B cell (primary cell): ENCODE data around the gene ATXN1. TPM values are rescaled to one million over a fixed set of nuclear protein-coding genes. Genes with fewer than 3 reads are reported as not detected.

Source experiments
- ATAC-seq: fragments of 200-7000 bp; cut with Tn5 transposase; one replicate; pipeline ENCODE4 v1.10.0; 2021; ENCODE audit warnings: low read depth, mild to moderate bottlenecking, moderate number of reproducible peaks, moderate library complexity
- CTCF ChIA-PET: fragments of 350-600 bp; sonication (Branson Sonifier 250); formaldehyde crosslinking; loops from one replicate; lab custom pipeline; 2021; ENCODE audit warnings: antibody characterized with exemption, inconsistent platforms; lab: Charles Lee
- POLR2A ChIA-PET: fragments of 350-600 bp; sonication (Branson Sonifier 250); formaldehyde crosslinking; loops from one replicate; lab custom pipeline; 2021; ENCODE audit warnings: antibody characterized with exemption; lab: Charles Lee
- DNase-seq: peaks from one replicate; pipeline ENCODE4 v3.0.0; 2013
- H2AFZ ChIP-seq: 2 replicates; pipeline ENCODE4 v1.6.1; 2012; ENCODE audit warnings: mild to moderate bottlenecking, low read depth, low read length; ENCODE audit not compliant: insufficient read depth, poor library complexity, severe bottlenecking
- H3K27ac ChIP-seq, 2 donors: 1 replicate in 1 of 2; 2 replicates in 1 of 2; pipeline ENCODE4 v1.5.1; 2012 to 2013; ENCODE audit warnings: low read length in 2 of 2, mild to moderate bottlenecking in 2 of 2, moderate library complexity in 1 of 2
- H3K27me3 ChIP-seq, 4 experiments: fragments of 200-600 bp in 1 of 4; sonication (generic) in 1 of 4; replicated peaks in 1 of 4; 1 replicate in 2 of 4; 2 replicates in 2 of 4; pipeline versions ENCODE4 v1.6.1 to v1.7.0; 2013 to 2016; ENCODE audit warnings: low read length in 3 of 4, mild to moderate bottlenecking in 2 of 4, mixed read lengths in 1 of 4, moderate library complexity in 1 of 4; ENCODE audit not compliant: insufficient read depth in 4 of 4, control insufficient read depth in 3 of 4; ENCODE audit errors: control extremely low read depth in 1 of 4
- H3K36me3 ChIP-seq, 2 experiments: replicated peaks in 1 of 2; 1 replicate in 1 of 2; 2 replicates in 1 of 2; pipeline versions ENCODE4 v1.6.1 to v1.7.1; 2013; ENCODE audit warnings: low read length in 1 of 2; ENCODE audit not compliant: insufficient read depth in 2 of 2, control insufficient read depth in 1 of 2; ENCODE audit errors: control extremely low read depth in 1 of 2, extremely low read depth in 1 of 2
- H3K4me1 ChIP-seq, 2 donors: fragments of 200-600 bp in 1 of 2; sonication (generic) in 1 of 2; 1 replicate in 1 of 2; 2 replicates in 1 of 2; pipeline versions ENCODE4 v1.5.1 to v1.6.1; 2013 to 2017; ENCODE audit warnings: low read length in 2 of 2; ENCODE audit not compliant: control insufficient read depth in 2 of 2, insufficient read depth in 2 of 2
- H3K4me2 ChIP-seq: replicated peaks from 2 replicates; pipeline ENCODE3; 2012; ENCODE audit warnings: mild to moderate bottlenecking, low read depth, low read length; ENCODE audit not compliant: poor library complexity, severe bottlenecking
- H3K4me3 ChIP-seq, 5 experiments: fragments of 200-600 bp in 1 of 5; sonication (generic) in 1 of 5; 1 replicate in 3 of 5; 2 replicates in 2 of 5; pipeline versions ENCODE4 v1.5.1 to v1.7.0; 2011 to 2016; ENCODE audit warnings: low read length in 4 of 5, mild to moderate bottlenecking in 4 of 5, low read depth in 2 of 5, control low read depth in 1 of 5, moderate library complexity in 1 of 5; ENCODE audit not compliant: insufficient read depth in 1 of 5; ENCODE audit errors: control extremely low read depth in 1 of 5, extremely low read depth in 1 of 5
- H3K79me2 ChIP-seq: fragments of 200-600 bp; sonication (generic); one replicate; pipeline ENCODE4 v1.6.0; 2016; ENCODE audit warnings: low read length; ENCODE audit not compliant: control insufficient read depth, insufficient read depth
- H3K9ac ChIP-seq: fragments of 200-600 bp; sonication (generic); 2 replicates; pipeline ENCODE4 v1.6.1; 2017; ENCODE audit warnings: mild to moderate bottlenecking, low read length, moderate library complexity
- H3K9me3 ChIP-seq, 3 donors: one replicate each; pipeline versions ENCODE4 v1.6.1 to v1.7.1; 2013; ENCODE audit warnings: low read length in 2 of 3; ENCODE audit not compliant: control insufficient read depth in 2 of 3, insufficient read depth in 1 of 3; ENCODE audit errors: control extremely low read depth in 1 of 3
- H4K20me1 ChIP-seq: 2 replicates; pipeline ENCODE4 v1.6.0; 2012; ENCODE audit warnings: mild to moderate bottlenecking, low read length; ENCODE audit not compliant: insufficient read depth, control insufficient read depth, poor library complexity, severe bottlenecking
- H3K27ac Mint-ChIP-seq: one replicate; pipeline ENCODE4 v1.8.0; 2021; ENCODE audit warnings: mixed read lengths
- H3K27me3 Mint-ChIP-seq: one replicate; pipeline ENCODE4 v1.8.0; 2021; ENCODE audit warnings: mixed read lengths
- H3K4me1 Mint-ChIP-seq: one replicate; pipeline ENCODE4 v1.8.0; 2021; ENCODE audit warnings: mixed read lengths
- H3K4me3 Mint-ChIP-seq: one replicate; pipeline ENCODE4 v1.8.0; 2021; ENCODE audit warnings: mixed read lengths
- H3K9me3 Mint-ChIP-seq: one replicate; pipeline ENCODE4 v1.8.0; 2022; ENCODE audit warnings: mixed read lengths; ENCODE audit not compliant: insufficient read depth
- EZH2 ChIP-seq: IDR thresholded peaks from 2 replicates; pipeline ENCODE4 v1.6.1; 2012; ENCODE audit warnings: borderline replicate concordance, low read depth, mild to moderate bottlenecking, moderate library complexity, low read length; ENCODE audit not compliant: insufficient read depth, poor library complexity, severe bottlenecking
- whole genome bisulfite sequencing: methylation state at CpG from one replicate; pipeline ENCODE4 v1.1.5; 2013; ENCODE audit warnings: missing lambda C conversion rate; ENCODE audit not compliant: insufficient coverage; 5-methylcytosine and 5-hydroxymethylcytosine counted together
- intact Hi-C: fragments of 100-400 bp; cut with micrococcal nuclease; formaldehyde crosslinking; loops from one replicate; pipeline ENCODE4 v1.10.0; 2022
- polyA plus RNA-seq: library from polyadenylated mRNA; depleted of rRNA; stranded (reverse); fragments of >200 nt; gene quantifications from 2 replicates; pipeline ENCODE4 v1.2.3, GENCODE V29; 2012
- total RNA-seq, 2 donors: library from RNA; stranded (reverse); fragments of 120-200 nt in 1 of 2; gene quantifications; 1 replicate in 1 of 2; 2 replicates in 1 of 2; pipeline versions ENCODE4 v1.2.3 to v1.2.4, GENCODE V29; 2013 to 2022
- TF ChIP-seq, protein P1 (sequence below): fragments of 200-600 bp; IDR thresholded peaks from one replicate; pipeline ENCODE4 v1.8.0; 2022; ENCODE audit warnings: antibody characterized with exemption, mild to moderate bottlenecking

ATXN1 gene
- total and polyA plus RNA-seq, 2 donors (not counting 1 experiment from before 2014, with no cell fraction given): 5.7 to 63.8 TPM

DNA sequence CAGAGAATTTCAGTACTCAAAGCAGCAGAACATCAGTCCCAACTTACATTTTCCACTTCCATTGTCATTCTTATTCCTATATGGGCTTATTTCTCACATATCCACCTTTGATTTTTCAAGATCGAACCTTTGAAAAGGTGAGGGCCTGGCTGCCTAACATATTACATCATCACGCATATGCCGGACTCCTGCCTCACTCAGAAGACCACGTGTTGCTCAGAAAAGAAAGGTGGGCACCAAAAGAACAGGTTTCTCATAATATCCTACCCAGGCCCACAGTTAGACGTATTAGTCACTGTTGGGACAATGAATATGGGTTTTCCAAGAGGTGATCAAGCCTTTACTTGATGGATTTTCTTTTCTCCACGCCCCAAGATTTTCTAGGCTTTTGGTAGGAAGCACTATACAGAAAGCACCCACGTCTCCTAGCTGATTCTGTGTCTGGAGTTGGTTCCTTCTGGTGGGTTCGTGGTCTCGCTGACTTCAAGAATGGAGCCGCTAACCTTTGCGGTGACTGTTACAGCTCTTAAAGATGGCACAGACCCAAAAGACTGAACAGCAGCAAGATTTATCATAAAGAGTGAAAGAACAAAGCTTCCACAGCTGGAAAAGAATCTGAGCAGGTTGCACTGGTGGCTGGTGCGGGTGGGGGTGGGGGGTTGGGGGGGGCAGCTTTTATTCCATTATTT lies 168.9 kb downstream of the ATXN1 start:
- peak overlapping the region; percentile 8 for H3K9ac ChIP-seq
- H3K4me2 ChIP-seq: peak overlapping the region; percentile 38
- Mint-ChIP-seq H3K4me3 (peak overlapping the region; percentile 72), H3K27me3 (no peaks in the 10 kb centered on the region), H3K9me3 (no peaks in the 10 kb centered on the region), H3K4me1 (peaks cover 56% of the 10 kb centered on the region), H3K27ac (peak overlapping the region; percentile 55)
- intact Hi-C loops: loop anchor here (2.0 to 10.0 kb wide), 4 partner anchors 112 to 258 kb away; partner anchors contain the start of gene ATXN1
- no peak for ATAC-seq
- peaks cover 19 to 30% of the 10 kb centered on the region in 2 donors for H3K4me1 ChIP-seq
- ChIA-PET CTCF (interaction anchor here (1.1 to 1.8 kb wide), 3 partner anchors 81 to 169 kb away, joined by 3 to 7 read pairs (median 4); partner anchors contain the start of gene ATXN1), POLR2A (interaction anchor here (1.5 kb wide), 1 partner anchor 169 kb away, joined by 8 read pairs; the partner anchor contains the start of gene ATXN1)
- DNase-seq: no peak
- H3K9me3 ChIP-seq: peaks cover 0 to 2% (median 1%) of the 10 kb centered on the region in 3 donors
- H3K27me3 ChIP-seq: no peaks in the 10 kb centered on the region
- H3K36me3 ChIP-seq: no peaks in the 10 kb centered on the region
- no peak overlapping the region for H3K4me3 ChIP-seq
- H3K79me2 ChIP-seq: no peaks in the 10 kb centered on the region
- H4K20me1 ChIP-seq: no peaks in the 10 kb centered on the region
- no peak overlapping the region for H3K27ac ChIP-seq
- TF ChIP-seq, protein P1, sequence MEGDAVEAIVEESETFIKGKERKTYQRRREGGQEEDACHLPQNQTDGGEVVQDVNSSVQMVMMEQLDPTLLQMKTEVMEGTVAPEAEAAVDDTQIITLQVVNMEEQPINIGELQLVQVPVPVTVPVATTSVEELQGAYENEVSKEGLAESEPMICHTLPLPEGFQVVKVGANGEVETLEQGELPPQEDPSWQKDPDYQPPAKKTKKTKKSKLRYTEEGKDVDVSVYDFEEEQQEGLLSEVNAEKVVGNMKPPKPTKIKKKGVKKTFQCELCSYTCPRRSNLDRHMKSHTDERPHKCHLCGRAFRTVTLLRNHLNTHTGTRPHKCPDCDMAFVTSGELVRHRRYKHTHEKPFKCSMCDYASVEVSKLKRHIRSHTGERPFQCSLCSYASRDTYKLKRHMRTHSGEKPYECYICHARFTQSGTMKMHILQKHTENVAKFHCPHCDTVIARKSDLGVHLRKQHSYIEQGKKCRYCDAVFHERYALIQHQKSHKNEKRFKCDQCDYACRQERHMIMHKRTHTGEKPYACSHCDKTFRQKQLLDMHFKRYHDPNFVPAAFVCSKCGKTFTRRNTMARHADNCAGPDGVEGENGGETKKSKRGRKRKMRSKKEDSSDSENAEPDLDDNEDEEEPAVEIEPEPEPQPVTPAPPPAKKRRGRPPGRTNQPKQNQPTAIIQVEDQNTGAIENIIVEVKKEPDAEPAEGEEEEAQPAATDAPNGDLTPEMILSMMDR: no peak
- no peak for TF ChIP-seq EZH2
- no peak overlapping the region for H2AFZ ChIP-seq
- WGBS: 82% methylated on average over 9 of the region's 12 CpGs
